ENCODE measurements around the gene PTPN20.
A peak's percentile ranks its signal among the peaks of the same experiment; 100 is the strongest.

Gene PTPN20

GRCh38 chr10:47022311-47023131 is 111.3 kb downstream of the PTPN20 start:
- DNase-seq (ENCODE audit: insufficient read length, low spot score) (peak; percentile 8), FAIRE-seq (no peak)
- TF ChIP-seq CTCF (IDR thresholded peaks at IDR 0.05; ENCODE audit: insufficient read depth, missing control alignments), result no peak

DNA sequence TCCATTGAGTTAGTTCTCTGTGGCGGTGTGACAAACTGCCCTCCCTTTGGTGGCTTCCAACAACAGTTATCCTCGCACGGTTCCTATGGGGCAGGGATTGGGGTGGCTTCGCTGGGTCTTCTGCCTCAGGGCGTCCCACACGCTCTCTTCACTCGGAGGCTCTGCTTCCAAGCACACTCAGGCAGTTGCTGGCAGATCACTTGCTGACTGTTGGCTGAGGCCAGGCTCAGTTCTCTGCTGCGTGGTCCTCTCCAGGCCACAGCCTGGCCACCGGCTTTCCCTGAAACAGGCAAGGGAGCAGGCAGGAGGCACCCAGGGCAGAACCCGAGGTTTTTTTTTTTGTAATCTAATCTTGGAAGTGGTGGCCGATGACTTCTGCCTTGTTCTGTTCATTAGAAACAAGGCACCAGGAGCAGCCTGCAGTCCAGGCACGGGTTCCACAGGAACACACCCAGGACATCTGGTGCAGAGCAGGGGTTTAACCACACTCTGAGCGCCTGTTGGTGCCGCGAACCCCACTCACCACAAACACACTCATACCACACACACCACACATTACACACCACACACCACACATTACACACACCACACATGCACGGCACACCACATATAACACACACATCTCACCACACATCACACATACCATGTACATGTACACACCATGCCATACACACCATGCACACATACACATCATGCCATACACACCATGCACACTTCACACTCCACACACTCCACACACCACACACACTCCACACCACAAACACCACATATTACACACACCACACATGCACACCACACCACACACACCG is 112.2 kb downstream of the PTPN20 start:
- peak; percentile 71 for FAIRE-seq
- DNase-seq (ENCODE audit: insufficient read length, low spot score), result peak; percentile 11
- no peak for TF ChIP-seq CTCF (IDR thresholded peaks at IDR 0.05; ENCODE audit: insufficient read depth, missing control alignments)

DNA sequence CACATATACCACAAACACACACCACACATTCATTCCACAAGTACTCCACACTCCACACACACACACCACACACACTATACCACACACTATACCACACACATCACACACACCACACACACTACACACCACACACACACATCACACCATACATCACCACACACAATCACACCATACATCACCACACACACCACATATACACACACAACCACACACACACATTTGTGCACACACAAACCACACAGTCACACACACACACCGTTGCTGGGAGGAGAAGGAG is 112.8 kb downstream of the PTPN20 start:
- DNase-seq (ENCODE audit: insufficient read length, low spot score) (peak; percentile 11), FAIRE-seq (no peak)

GRCh38 chr10:47024399-47025252 is 113.4 kb downstream of the PTPN20 start:
- FAIRE-seq (no peak), DNase-seq (ENCODE audit: insufficient read length, low spot score) (peak; percentile 95)
- TF ChIP-seq CTCF (IDR thresholded peaks at IDR 0.05; ENCODE audit: insufficient read depth, missing control alignments), result peak; percentile 91

More for the DNA sequence above, 112.8 kb downstream of the PTPN20 start:
- no peak for TF ChIP-seq CTCF (IDR thresholded peaks at IDR 0.05; ENCODE audit: insufficient read depth, missing control alignments)

DNA sequence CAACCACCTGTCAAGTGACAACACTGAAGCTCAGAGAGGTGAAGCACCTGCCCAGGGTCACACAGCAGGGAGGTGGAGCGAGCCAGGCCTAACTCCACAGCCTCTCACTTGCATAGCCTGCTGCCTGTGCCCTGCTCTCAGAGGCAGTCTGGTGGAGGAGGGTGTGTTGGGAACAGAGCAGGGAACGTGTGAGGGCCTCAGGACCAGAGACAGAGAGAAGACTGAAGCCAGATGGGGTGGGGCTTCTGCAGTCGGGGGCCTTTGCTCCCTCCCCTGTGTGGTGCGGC is 114.0 kb downstream of the PTPN20 start:
- DNase-seq (ENCODE audit: insufficient read length, low spot score) (no peak), FAIRE-seq (no peak)
- no peak for TF ChIP-seq CTCF (IDR thresholded peaks at IDR 0.05; ENCODE audit: insufficient read depth, missing control alignments)

DNA sequence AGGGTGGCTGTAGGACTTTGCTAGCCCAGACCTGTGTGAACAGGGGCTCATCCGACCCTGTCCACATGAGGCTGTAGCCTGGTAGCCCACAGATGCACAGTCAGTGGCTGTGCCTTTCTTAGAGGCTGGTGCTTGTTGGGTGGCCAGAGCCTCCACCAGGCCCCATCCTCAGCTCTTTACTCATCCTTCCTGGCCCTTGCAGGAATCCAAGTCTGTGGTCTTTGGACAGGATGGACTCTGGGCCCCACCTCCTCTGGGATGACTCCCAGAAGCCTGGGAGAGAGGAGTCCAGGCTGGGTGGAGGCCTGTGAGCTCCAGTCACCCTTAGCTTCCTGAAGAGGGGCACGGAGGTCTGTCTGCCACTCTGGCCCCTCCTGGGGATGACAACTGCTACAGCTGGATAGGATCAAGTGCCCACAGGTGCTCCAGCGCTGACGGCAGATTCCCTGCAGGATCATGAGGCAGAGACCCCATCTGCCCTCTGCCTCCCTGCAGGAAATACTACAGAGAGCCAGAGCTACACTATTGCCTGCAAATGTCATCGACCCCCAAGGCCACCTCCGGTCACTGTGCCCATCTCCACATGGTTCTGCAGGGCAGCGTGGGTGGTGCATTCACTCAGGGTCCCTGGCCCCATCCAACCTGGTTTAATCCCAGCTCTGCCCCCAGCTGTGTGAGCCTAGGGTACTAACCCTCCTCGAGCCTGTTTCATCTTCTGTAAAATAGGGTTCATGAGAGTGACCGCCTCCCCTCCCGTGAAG is 114.5 kb downstream of the PTPN20 start:
- DNase-seq (ENCODE audit: insufficient read length, low spot score) (peak; percentile 15), FAIRE-seq (no peak)
- no peak for TF ChIP-seq CTCF (IDR thresholded peaks at IDR 0.05; ENCODE audit: insufficient read depth, missing control alignments)
